ENCODE data around the gene TRIM54. TPM values are rescaled to one million over a fixed set of nuclear protein-coding genes. Genes with fewer than 3 reads are reported as not detected.

The TRIM54 gene
- total and polyA plus RNA-seq, 2 experiments from 2014 or later, result not detected

DNA sequence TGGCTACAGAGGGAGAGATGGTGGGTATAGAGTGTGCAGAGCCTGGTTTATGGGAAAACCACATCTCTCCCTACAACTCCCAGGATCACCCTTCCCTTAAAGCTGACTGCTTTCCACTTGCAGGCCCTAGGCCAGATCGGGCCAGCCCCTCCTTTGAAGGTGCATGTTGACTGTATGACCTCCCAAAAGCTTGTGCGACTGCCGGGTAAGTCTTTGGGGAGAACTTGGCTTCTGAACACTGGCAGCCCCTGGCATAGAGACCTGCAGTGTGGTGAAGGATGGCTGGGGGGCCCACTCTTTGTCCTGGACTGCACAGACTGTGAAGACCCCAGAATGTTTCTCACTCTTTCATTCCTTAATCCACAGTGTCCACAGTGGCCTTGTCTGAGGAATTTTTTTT lies 45.6 kb upstream of the TRIM54 start:
- no peak overlapping the region for H2AFZ ChIP-seq
- H3K9me2 ChIP-seq (replicated peaks; ENCODE audit: insufficient read depth), result no peaks in the 10 kb centered on the region
- TF ChIP-seq EZH2 (IDR thresholded peaks at IDR 0.05; ENCODE audit: borderline replicate concordance), result no peak
- TF ChIP-seq, protein P1, sequence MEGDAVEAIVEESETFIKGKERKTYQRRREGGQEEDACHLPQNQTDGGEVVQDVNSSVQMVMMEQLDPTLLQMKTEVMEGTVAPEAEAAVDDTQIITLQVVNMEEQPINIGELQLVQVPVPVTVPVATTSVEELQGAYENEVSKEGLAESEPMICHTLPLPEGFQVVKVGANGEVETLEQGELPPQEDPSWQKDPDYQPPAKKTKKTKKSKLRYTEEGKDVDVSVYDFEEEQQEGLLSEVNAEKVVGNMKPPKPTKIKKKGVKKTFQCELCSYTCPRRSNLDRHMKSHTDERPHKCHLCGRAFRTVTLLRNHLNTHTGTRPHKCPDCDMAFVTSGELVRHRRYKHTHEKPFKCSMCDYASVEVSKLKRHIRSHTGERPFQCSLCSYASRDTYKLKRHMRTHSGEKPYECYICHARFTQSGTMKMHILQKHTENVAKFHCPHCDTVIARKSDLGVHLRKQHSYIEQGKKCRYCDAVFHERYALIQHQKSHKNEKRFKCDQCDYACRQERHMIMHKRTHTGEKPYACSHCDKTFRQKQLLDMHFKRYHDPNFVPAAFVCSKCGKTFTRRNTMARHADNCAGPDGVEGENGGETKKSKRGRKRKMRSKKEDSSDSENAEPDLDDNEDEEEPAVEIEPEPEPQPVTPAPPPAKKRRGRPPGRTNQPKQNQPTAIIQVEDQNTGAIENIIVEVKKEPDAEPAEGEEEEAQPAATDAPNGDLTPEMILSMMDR (IDR thresholded peaks at IDR 0.05; ENCODE audit: poor library complexity), result no peak
- TF ChIP-seq EZH2phosphoT487 (IDR thresholded peaks at IDR 0.05; ENCODE audit: low read depth, severe bottlenecking, unreplicated experiment), result no peak
- H3K27ac ChIP-seq, result no peak overlapping the region
- no peak overlapping the region for H3K4me2 ChIP-seq
- H3K36me3 ChIP-seq (replicated peaks; ENCODE audit: insufficient read depth, low read depth), result no peaks in the 10 kb centered on the region
- no peaks in the 10 kb centered on the region for H3K9me3 ChIP-seq (ENCODE audit: low read depth)
- H3K79me2 ChIP-seq, result no peaks in the 10 kb centered on the region
- H3K4me1 ChIP-seq (ENCODE audit: insufficient read depth), result no peaks in the 10 kb centered on the region
- WGBS (ENCODE audit: low lambda C conversion rate, missing lambda C conversion rate), result 98% methylated on average over 3 of the region's 3 CpGs
- no peak for DNase-seq (ENCODE audit: low spot score)
- no peaks in the 10 kb centered on the region for H3K27me3 ChIP-seq
- no peaks in the 10 kb centered on the region for H4K20me1 ChIP-seq (ENCODE audit: insufficient read depth, poor library complexity, severe bottlenecking)
- no peak overlapping the region for H3K4me3 ChIP-seq

GRCh38 chr2:27237341-27237945 lies 44.8 kb upstream of the TRIM54 start:
- TF ChIP-seq, protein P1 (IDR thresholded peaks at IDR 0.05; ENCODE audit: poor library complexity), result no peak
- no peak for TF ChIP-seq EZH2 (IDR thresholded peaks at IDR 0.05; ENCODE audit: borderline replicate concordance)
- Histone ChIP-seq H3K79me2 (no peaks in the 10 kb centered on the region), H3K4me3 (no peak overlapping the region), H3K27ac (no peak overlapping the region), H2AFZ (no peak overlapping the region), H3K4me1 (ENCODE audit: insufficient read depth) (no peaks in the 10 kb centered on the region), H3K9me3 (ENCODE audit: low read depth) (no peaks in the 10 kb centered on the region), H4K20me1 (ENCODE audit: insufficient read depth, poor library complexity, severe bottlenecking) (no peaks in the 10 kb centered on the region), H3K36me3 (replicated peaks; ENCODE audit: insufficient read depth, low read depth) (no peaks in the 10 kb centered on the region), H3K4me2 (no peak overlapping the region), H3K27me3 (no peaks in the 10 kb centered on the region), H3K9me2 (replicated peaks; ENCODE audit: insufficient read depth) (no peaks in the 10 kb centered on the region)
- WGBS (ENCODE audit: low lambda C conversion rate, missing lambda C conversion rate), result 96% methylated on average over 15 of the region's 15 CpGs
- no peak for DNase-seq (ENCODE audit: low spot score)

DNA sequence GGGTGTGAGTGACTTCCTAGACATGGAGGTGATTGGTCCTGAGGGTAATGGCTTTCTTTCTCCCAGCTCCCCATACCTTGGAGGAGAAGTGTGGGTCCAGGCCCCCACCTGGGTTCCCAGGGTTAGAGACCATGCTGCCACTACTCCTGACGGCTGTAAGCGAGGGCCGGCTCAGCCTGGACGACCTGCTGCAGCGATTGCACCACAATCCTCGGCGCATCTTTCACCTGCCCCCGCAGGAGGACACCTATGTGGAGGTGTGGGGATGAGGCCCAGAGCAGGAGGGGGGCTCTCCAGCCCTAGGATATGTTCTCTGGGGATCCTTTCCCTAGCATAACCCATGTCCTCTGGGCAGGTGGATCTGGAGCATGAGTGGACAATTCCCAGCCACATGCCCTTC lies 43.3 kb upstream of the TRIM54 start:
- Histone ChIP-seq H3K4me1 (ENCODE audit: insufficient read depth) (no peaks in the 10 kb centered on the region), H3K27me3 (no peaks in the 10 kb centered on the region), H3K9me2 (replicated peaks; ENCODE audit: insufficient read depth) (no peaks in the 10 kb centered on the region), H3K27ac (no peak overlapping the region), H2AFZ (no peak overlapping the region), H3K4me2 (no peak overlapping the region), H3K79me2 (no peaks in the 10 kb centered on the region), H4K20me1 (ENCODE audit: insufficient read depth, poor library complexity, severe bottlenecking) (no peaks in the 10 kb centered on the region), H3K9me3 (ENCODE audit: low read depth) (no peaks in the 10 kb centered on the region), H3K36me3 (replicated peaks; ENCODE audit: insufficient read depth, low read depth) (no peaks in the 10 kb centered on the region), H3K4me3 (no peak overlapping the region)
- DNase-seq (ENCODE audit: low spot score), result no peak
- WGBS (ENCODE audit: low lambda C conversion rate, missing lambda C conversion rate), result 96% methylated on average over 8 of the region's 8 CpGs
- TF ChIP-seq EZH2 (IDR thresholded peaks at IDR 0.05; ENCODE audit: borderline replicate concordance), result no peak
- no peak for TF ChIP-seq EZH2phosphoT487 (IDR thresholded peaks at IDR 0.05; ENCODE audit: low read depth, severe bottlenecking, unreplicated experiment)
- TF ChIP-seq, protein P1 (IDR thresholded peaks at IDR 0.05; ENCODE audit: poor library complexity), result no peak
